Measurements from ENCODE around the gene PMEL.

GRCh38 chr12:56007564-56008559 lies 42.0 kb upstream of the PMEL start:
- no peak for TF ChIP-seq CTCF (IDR thresholded peaks at IDR 0.05)
- no peak for TF ChIP-seq POLR2A (IDR thresholded peaks at IDR 0.05)
